Caco-2 (cell line): ENCODE results near the gene TRAF2. TPM values are rescaled to one million over a fixed set of nuclear protein-coding genes. Genes with fewer than 3 reads are reported as not detected.
A peak's percentile ranks its signal among the peaks of the same experiment; 100 is the strongest.
"Not testable (repeated sequence)": the region's sequence is repeated elsewhere in the genome, so short reads cannot be mapped to it uniquely, and the experiment has no call there.

Experiments
- BruUV-seq: library from RNA; stranded (reverse); fragments of 400-500 nt; replicated peaks from 2 replicates; lab custom pipeline; 2021; lab: Mats Ljungman, UMichigan
- CTCF ChIA-PET: fragments of 300-600 bp; sonication (Branson Sonifier 250); formaldehyde crosslinking; loops from one replicate; lab custom pipeline; 2022; ENCODE audit warnings: antibody characterized with exemption; lab: Charles Lee
- POLR2A ChIA-PET: fragments of 300-600 bp; sonication (Branson Sonifier 250); formaldehyde crosslinking; loops from one replicate; lab custom pipeline; 2022; ENCODE audit warnings: antibody characterized with exemption; lab: Charles Lee
- DNase-seq, 2 experiments: peaks; one replicate each; pipeline versions ENCODE4 v3.0.0 to v3.0.0-alpha.2; 2020 to 2022
- H3K27me3 ChIP-seq: replicated peaks from 2 replicates; pipeline ENCODE4 v1.6.0; 2011; ENCODE audit warnings: low read length; ENCODE audit not compliant: control insufficient read depth, insufficient read depth
- H3K36me3 ChIP-seq: 2 replicates; pipeline ENCODE4 v1.5.1; 2011; ENCODE audit warnings: low read length; ENCODE audit not compliant: control insufficient read depth, insufficient read depth
- H3K4me1 ChIP-seq: fragments of 250-450 bp; sonication (Bioruptor Pico); 2 replicates; pipeline ENCODE4 v1.5.1; 2020; ENCODE audit warnings: mild to moderate bottlenecking
- H3K4me3 ChIP-seq: 2 replicates; pipeline ENCODE4 v1.5.1; 2011; ENCODE audit warnings: low read depth, mild to moderate bottlenecking, control low read depth, low read length
- H3K9me3 ChIP-seq: fragments of 250-450 bp; sonication (Bioruptor Pico); 2 replicates; pipeline ENCODE4 v1.5.1; 2020; ENCODE audit warnings: mild to moderate bottlenecking, moderate library complexity
- H3K27ac Mint-ChIP-seq: one replicate; pipeline ENCODE4 v1.8.0; 2022; ENCODE audit warnings: mixed read lengths; ENCODE audit not compliant: unreplicated experiment
- H3K27me3 Mint-ChIP-seq: one replicate; pipeline ENCODE4 v1.8.0; 2022; ENCODE audit warnings: mixed read lengths; ENCODE audit not compliant: insufficient read depth, unreplicated experiment
- H3K36me3 Mint-ChIP-seq: one replicate; pipeline ENCODE4 v1.8.0; 2022; ENCODE audit warnings: mild to moderate bottlenecking, mixed read lengths; ENCODE audit not compliant: insufficient read depth, unreplicated experiment
- H3K4me1 Mint-ChIP-seq: one replicate; pipeline ENCODE4 v1.8.0; 2022; ENCODE audit warnings: low read depth, mixed read lengths; ENCODE audit not compliant: unreplicated experiment
- H3K4me3 Mint-ChIP-seq: one replicate; pipeline ENCODE4 v1.8.0; 2022; ENCODE audit warnings: mild to moderate bottlenecking, moderate library complexity, mixed read lengths; ENCODE audit not compliant: unreplicated experiment
- H3K9me3 Mint-ChIP-seq: one replicate; pipeline ENCODE4 v1.8.0; 2022; ENCODE audit warnings: mixed read lengths; ENCODE audit not compliant: unreplicated experiment
- CTCF ChIP-seq, 2 experiments: fragments of 200-600 bp in 1 of 2; IDR thresholded peaks; 1 replicate in 1 of 2; 2 replicates in 1 of 2; pipeline versions ENCODE4 v1.5.1 to v1.8.0; 2011 to 2022; ENCODE audit warnings: antibody characterized with exemption in 1 of 2, control low read depth in 1 of 2, inconsistent platforms in 1 of 2, low read depth in 1 of 2, low read length in 1 of 2, mild to moderate bottlenecking in 1 of 2, moderate library complexity in 1 of 2; ENCODE audit not compliant: insufficient read depth in 1 of 2, severe bottlenecking in 1 of 2, unreplicated experiment in 1 of 2
- intact Hi-C: fragments of 100-400 bp; cut with micrococcal nuclease; formaldehyde crosslinking; loops from one replicate; pipeline ENCODE4 v1.10.0; 2022; ENCODE audit not compliant: unreplicated experiment
- total RNA-seq: library from RNA; stranded (reverse); gene quantifications from 2 replicates; pipeline ENCODE4 v1.2.3, GENCODE V29; 2022

TRAF2 gene
- total RNA-seq, 1 experiment from 2014 or later = 41.7 TPM

- peak; percentile 81 to 89 for DNase-seq
- H3K9me3 ChIP-seq, BruUV-seq, H3K36me3 ChIP-seq, H3K27me3 ChIP-seq, H3K27me3 Mint-ChIP-seq, H3K9me3 Mint-ChIP-seq, H3K4me1 Mint-ChIP-seq: not testable (repeated sequence)
- peak within 1 kb of the TSS; percentile 50 for H3K27ac Mint-ChIP-seq
- peaks cover 76% of the 10 kb centered on the region for H3K36me3 Mint-ChIP-seq
- H3K4me3 ChIP-seq = peak within 1 kb of the TSS; percentile 31
- peak; percentile 88 to 92 for TF ChIP-seq CTCF (IDR thresholded peaks at IDR 0.05; ENCODE audit: insufficient read depth in 1 of 2, low read depth in 1 of 2, low read length in 1 of 2, severe bottlenecking in 1 of 2, unreplicated experiment in 1 of 2)
- H3K4me3 Mint-ChIP-seq = peak within 1 kb of the TSS; percentile 70
- POLR2A ChIA-PET = interaction anchor here (0.6 kb wide), 1 partner anchor 130 kb away, joined by 16 read pairs; the partner anchor contains the start of gene DIPK1B
- H3K4me1 ChIP-seq = peaks cover 25% of the 10 kb centered on the region
- intact Hi-C loops = loop anchor here (2.0 to 10.0 kb wide), 3 partner anchors 56 to 192 kb away; partner anchors contain the start of genes C8G and FBXW5
- CTCF ChIA-PET = interaction anchor here (0.6 to 1.6 kb wide), 19 partner anchors 13 to 244 kb away, joined by 3 to 15 read pairs (median 4); partner anchors contain the start of genes EDF1, RABL6 and SAPCD2
Observed at GRCh38 chr9:136842380-136842948, 43.9 kb upstream of the TRAF2 start, which contains the start of gene AJM1. Gene AJM1, plus strand, starts transcription at chr9:136842478. Its CDS starts 1,937 bp downstream, at chr9:136844415.

- CTCF ChIA-PET = interaction anchor here (1.0 to 1.5 kb wide), 4 partner anchors 23 to 43 kb away, joined by 3 to 15 read pairs (median 4); partner anchors contain the start of gene EDF1
Observed at GRCh38 chr9:136843159-136843800, 43.0 kb upstream of the TRAF2 start.

GRCh38 chr9:136843801-136844740 lies 42.2 kb upstream of the TRAF2 start:
- POLR2A ChIA-PET, H3K9me3 ChIP-seq, H3K4me1 Mint-ChIP-seq, BruUV-seq, H3K36me3 ChIP-seq, H3K9me3 Mint-ChIP-seq, H3K27me3 ChIP-seq, H3K27me3 Mint-ChIP-seq: not testable (repeated sequence)
- CTCF ChIA-PET = interaction anchor here (0.5 to 1.4 kb wide), 3 partner anchors 36 to 190 kb away, joined by 4 to 8 read pairs (median 4); partner anchors contain the start of gene RABL6
- peak; percentile 73 to 82 for DNase-seq
- intact Hi-C loops = loop anchor here (2.0 to 10.0 kb wide), 3 partner anchors 57 to 191 kb away; partner anchors contain the start of genes C8G and FBXW5
- H3K4me3 Mint-ChIP-seq = peak overlapping the region; percentile 70
- peak overlapping the region; percentile 50 for H3K27ac Mint-ChIP-seq
- peak; percentile 58 to 93 for TF ChIP-seq CTCF (IDR thresholded peaks at IDR 0.05; ENCODE audit: insufficient read depth in 1 of 2, low read depth in 1 of 2, low read length in 1 of 2, severe bottlenecking in 1 of 2, unreplicated experiment in 1 of 2)
- peaks cover 76% of the 10 kb centered on the region for H3K36me3 Mint-ChIP-seq
- Histone ChIP-seq H3K4me1 (peaks cover 25% of the 10 kb centered on the region), H3K4me3 (peak overlapping the region; percentile 51)

More at GRCh38 chr9:136843159-136843800, 43.0 kb upstream of the TRAF2 start:
- H3K36me3 ChIP-seq, H3K4me3 ChIP-seq, POLR2A ChIA-PET, DNase-seq, H3K9me3 Mint-ChIP-seq, BruUV-seq, H3K4me1 Mint-ChIP-seq, H3K9me3 ChIP-seq, H3K27me3 Mint-ChIP-seq, H3K27me3 ChIP-seq: not testable (repeated sequence)
- peaks cover 25% of the 10 kb centered on the region for H3K4me1 ChIP-seq
- intact Hi-C loops = loop anchor here (2.0 to 10.0 kb wide), 3 partner anchors 56 to 192 kb away; partner anchors contain the start of genes C8G and FBXW5
- Mint-ChIP-seq H3K4me3 (peak overlapping the region; percentile 70), H3K27ac (peak overlapping the region; percentile 50), H3K36me3 (peaks cover 76% of the 10 kb centered on the region)
